ENCODE results near the gene CNTNAP2. TPM values are rescaled to one million over a fixed set of nuclear protein-coding genes. Genes with fewer than 3 reads are reported as not detected.

CNTNAP2 gene
- total and polyA plus RNA-seq, 8 donors = 0.09 to 1.1 (median 0.38) TPM

DNA sequence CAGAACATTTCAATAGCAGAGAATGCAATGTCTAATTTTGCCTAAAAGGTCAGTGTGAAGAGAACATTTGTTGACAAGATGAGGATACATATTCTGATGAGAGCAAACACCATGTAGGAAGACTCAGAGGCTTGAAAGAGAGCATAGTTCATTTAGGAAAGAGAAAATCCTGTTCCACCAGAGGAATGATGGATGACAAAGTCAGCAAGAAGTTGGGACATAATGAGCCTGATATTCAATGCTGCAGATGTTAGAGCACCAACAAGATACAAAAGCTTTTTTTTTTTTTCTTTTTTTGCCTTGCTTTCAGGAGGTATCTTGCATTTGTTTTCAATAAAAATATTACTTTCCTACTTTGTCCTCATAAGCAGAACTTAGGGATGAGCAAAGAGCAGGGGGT lies 1522.0 kb downstream of the CNTNAP2 start:
- ATAC-seq (no peak), DNase-seq (no peak), FAIRE-seq (no peak)
- Histone ChIP-seq H3K4me1 (no peaks in the 10 kb centered on the region), H3K4me3 (no peak overlapping the region), H3K27me3 (no peaks in the 10 kb centered on the region), H3K36me3 (no peaks in the 10 kb centered on the region), H3K9me3 (peaks cover 0 to 4% (median 0%) of the 10 kb centered on the region in 4 donors), H3K27ac (no peak overlapping the region)
- TF ChIP-seq, protein P1, sequence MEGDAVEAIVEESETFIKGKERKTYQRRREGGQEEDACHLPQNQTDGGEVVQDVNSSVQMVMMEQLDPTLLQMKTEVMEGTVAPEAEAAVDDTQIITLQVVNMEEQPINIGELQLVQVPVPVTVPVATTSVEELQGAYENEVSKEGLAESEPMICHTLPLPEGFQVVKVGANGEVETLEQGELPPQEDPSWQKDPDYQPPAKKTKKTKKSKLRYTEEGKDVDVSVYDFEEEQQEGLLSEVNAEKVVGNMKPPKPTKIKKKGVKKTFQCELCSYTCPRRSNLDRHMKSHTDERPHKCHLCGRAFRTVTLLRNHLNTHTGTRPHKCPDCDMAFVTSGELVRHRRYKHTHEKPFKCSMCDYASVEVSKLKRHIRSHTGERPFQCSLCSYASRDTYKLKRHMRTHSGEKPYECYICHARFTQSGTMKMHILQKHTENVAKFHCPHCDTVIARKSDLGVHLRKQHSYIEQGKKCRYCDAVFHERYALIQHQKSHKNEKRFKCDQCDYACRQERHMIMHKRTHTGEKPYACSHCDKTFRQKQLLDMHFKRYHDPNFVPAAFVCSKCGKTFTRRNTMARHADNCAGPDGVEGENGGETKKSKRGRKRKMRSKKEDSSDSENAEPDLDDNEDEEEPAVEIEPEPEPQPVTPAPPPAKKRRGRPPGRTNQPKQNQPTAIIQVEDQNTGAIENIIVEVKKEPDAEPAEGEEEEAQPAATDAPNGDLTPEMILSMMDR (IDR thresholded peaks at IDR 0.05) = no peak
- intact Hi-C loops (cut with DNase I) = no loop called here

DNA sequence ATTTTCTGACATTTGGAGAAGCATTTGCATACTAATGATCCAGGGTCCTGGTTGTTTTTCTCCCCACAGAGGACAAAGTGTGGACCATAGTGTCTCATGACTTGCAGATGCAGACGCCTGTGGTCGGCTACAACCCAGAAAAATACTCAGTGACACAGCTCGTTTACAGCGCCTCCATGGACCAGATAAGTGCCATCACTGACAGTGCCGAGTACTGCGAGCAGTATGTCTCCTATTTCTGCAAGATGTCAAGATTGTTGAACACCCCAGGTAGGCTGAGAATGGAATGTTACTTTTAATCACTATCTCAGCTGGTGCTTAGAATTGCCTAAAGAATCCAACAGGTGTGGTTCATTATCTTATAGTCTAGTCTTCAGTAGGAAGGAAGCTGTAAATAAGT lies 1522.4 kb downstream of the CNTNAP2 start:
- no peaks in the 10 kb centered on the region for H3K4me1 ChIP-seq
- FAIRE-seq (no peak), ATAC-seq (no peak), DNase-seq (no peak)
- H3K36me3 ChIP-seq = no peaks in the 10 kb centered on the region
- no peaks in the 10 kb centered on the region for H3K27me3 ChIP-seq
- H3K4me3 ChIP-seq = no peak overlapping the region
- intact Hi-C loops (cut with DNase I) = no loop called here
- TF ChIP-seq, protein P1 (IDR thresholded peaks at IDR 0.05) = no peak
- no peak overlapping the region for H3K27ac ChIP-seq
- 46 to 58% methylated on average over 6 of the region's 6 CpGs for WGBS, 2 donors
- peaks cover 0 to 4% (median 0%) of the 10 kb centered on the region in 4 donors for H3K9me3 ChIP-seq

DNA sequence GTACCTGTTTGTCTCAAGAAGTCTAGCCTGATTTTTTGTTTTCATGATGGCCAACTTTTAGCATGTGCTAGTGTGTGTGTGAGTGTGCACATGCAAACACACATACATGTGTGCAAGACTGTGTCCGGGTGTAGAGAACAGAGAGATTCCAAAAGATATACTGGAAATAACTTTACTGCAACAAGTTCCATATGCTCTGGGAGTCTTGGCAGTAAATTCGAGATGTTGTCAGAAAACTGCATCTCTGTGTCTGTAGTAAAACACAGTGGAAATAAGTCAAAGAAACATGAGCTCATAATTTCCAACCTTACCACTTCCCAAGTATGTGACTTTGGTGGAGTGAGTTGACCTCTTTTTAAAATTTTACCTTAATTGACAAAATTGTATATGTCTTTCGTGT lies 1523.2 kb downstream of the CNTNAP2 start:
- no peak overlapping the region for H3K27ac ChIP-seq
- TF ChIP-seq, protein P1 (IDR thresholded peaks at IDR 0.05) = no peak
- no peaks in the 10 kb centered on the region for H3K27me3 ChIP-seq
- 49 to 74% methylated on average over 3 of the region's 3 CpGs for WGBS, 2 donors
- H3K9me3 ChIP-seq = peaks cover 0 to 4% (median 0%) of the 10 kb centered on the region in 4 donors
- ATAC-seq = no peak
- H3K4me1 ChIP-seq = no peaks in the 10 kb centered on the region
- FAIRE-seq = no peak
- no peak overlapping the region for H3K4me3 ChIP-seq
- intact Hi-C loops (cut with DNase I) = no loop called here
- DNase-seq = no peak
- H3K36me3 ChIP-seq = no peaks in the 10 kb centered on the region

DNA sequence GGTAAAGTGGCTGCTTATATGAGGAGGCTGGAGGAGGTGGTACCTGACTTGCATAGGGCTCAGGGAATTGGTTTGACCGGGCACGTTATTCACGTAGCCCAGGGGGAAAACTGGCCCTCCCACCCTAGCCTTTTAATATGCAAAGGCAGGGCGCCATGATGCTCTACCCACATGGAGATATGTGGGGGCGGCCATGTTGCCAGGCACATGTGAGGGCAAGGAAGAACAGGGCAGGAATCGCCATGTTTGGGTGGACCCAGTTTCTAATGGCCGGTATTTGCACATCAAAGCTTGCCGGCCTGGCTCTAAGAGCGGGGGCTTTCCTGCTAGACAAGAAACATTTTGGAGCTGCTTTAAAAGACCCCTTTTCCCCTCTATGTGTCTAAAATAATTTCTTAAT lies 1524.2 kb downstream of the CNTNAP2 start:
- 77 to 84% methylated on average over 9 of the region's 9 CpGs for WGBS, 2 donors
- TF ChIP-seq, protein P1 (IDR thresholded peaks at IDR 0.05) = no peak
- no peak for ATAC-seq
- H3K9me3 ChIP-seq = peaks cover 0 to 4% (median 0%) of the 10 kb centered on the region in 4 donors
- H3K27me3 ChIP-seq = no peaks in the 10 kb centered on the region
- no peak overlapping the region for H3K27ac ChIP-seq
- no peaks in the 10 kb centered on the region for H3K4me1 ChIP-seq
- H3K36me3 ChIP-seq = no peaks in the 10 kb centered on the region
- FAIRE-seq = no peak
- no peak for DNase-seq
- intact Hi-C loops (cut with DNase I) = no loop called here
- H3K4me3 ChIP-seq = no peak overlapping the region

GRCh38 chr7:147646568-147646967 lies 1530.0 kb downstream of the CNTNAP2 start:
- Histone ChIP-seq H3K36me3 (no peaks in the 10 kb centered on the region), H3K27ac (no peak overlapping the region), H3K4me1 (no peaks in the 10 kb centered on the region), H3K9me3 (peaks cover 0 to 4% (median 0%) of the 10 kb centered on the region in 4 donors), H3K27me3 (no peaks in the 10 kb centered on the region), H3K4me3 (no peak overlapping the region)
- FAIRE-seq (no peak), DNase-seq (no peak), ATAC-seq (no peak)
- TF ChIP-seq, protein P1 (IDR thresholded peaks at IDR 0.05) = no peak
- intact Hi-C loops (cut with DNase I) = no loop called here
- WGBS, 2 donors = 61 to 62% methylated on average over 4 of the region's 4 CpGs
